GM12874 (cell line): ENCODE data around the gene KRT6A.

Experiments used
- TF ChIP-seq, protein P1 (sequence below): IDR thresholded peaks from 2 replicates; pipeline ENCODE4 v1.5.1; 2011; ENCODE audit warnings: low read depth, mild to moderate bottlenecking, control low read depth, low read length, moderate library complexity; ENCODE audit not compliant: insufficient read depth

The KRT6A gene

DNA sequence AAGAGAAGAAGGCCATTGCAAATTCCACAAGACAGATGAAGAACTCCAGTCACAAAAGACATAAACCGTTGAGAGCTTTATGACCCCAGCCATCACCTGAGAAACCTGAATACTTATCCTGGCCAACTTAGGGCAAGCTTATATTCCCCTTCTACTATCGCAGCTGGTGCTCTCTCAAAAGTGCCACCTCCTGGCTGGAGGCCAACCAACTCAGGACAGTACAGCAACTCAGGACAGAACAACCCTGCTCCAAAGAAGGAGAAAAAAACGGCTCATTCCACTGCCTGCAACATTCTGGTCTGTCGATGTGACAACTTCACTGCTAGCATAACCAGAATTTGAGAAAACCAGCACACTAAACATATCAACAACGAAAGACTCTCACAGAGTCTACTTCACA, 31.4 kb downstream of the KRT6A start:
- TF ChIP-seq, protein P1, sequence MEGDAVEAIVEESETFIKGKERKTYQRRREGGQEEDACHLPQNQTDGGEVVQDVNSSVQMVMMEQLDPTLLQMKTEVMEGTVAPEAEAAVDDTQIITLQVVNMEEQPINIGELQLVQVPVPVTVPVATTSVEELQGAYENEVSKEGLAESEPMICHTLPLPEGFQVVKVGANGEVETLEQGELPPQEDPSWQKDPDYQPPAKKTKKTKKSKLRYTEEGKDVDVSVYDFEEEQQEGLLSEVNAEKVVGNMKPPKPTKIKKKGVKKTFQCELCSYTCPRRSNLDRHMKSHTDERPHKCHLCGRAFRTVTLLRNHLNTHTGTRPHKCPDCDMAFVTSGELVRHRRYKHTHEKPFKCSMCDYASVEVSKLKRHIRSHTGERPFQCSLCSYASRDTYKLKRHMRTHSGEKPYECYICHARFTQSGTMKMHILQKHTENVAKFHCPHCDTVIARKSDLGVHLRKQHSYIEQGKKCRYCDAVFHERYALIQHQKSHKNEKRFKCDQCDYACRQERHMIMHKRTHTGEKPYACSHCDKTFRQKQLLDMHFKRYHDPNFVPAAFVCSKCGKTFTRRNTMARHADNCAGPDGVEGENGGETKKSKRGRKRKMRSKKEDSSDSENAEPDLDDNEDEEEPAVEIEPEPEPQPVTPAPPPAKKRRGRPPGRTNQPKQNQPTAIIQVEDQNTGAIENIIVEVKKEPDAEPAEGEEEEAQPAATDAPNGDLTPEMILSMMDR = no peak

DNA sequence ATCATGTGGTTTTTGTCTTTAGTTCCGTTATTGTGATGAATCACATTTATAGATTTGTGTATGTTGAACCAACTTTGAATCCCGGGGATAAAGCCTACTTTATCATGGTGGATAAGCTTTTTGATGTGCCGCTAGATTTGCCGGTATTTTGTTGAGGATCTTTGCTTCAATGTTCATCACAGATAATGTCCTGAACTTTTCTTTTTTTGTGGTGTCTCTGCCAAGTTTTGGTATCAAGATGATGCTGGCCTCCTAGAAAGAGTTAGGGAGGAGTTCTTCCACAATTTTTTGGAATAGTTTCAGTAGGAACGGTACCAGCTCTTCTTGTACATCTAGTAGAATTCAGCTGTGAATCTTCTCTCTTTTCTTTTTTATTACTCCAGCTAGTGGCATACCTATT, 34.2 kb downstream of the KRT6A start:
- TF ChIP-seq, protein P1 = no peak

DNA sequence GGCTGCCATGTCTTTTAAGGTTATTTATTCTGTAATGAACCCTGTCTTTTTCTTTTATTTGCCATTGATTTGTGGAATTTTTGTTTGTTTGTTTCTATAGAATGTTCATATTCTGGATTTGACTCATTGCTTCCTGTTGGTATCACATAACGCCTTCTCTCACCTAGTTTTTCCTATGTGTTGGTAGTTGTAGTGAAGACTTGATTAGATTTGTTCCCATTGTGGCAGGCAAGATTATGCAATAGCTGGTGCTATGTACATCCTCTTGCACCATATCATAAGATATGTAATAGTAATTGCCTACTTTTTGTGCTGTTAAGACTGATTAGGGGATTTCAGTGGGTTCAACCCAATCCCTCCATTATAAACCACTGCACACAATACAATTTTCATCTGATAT, 37.2 kb downstream of the KRT6A start:
- TF ChIP-seq, protein P1 = no peak

DNA sequence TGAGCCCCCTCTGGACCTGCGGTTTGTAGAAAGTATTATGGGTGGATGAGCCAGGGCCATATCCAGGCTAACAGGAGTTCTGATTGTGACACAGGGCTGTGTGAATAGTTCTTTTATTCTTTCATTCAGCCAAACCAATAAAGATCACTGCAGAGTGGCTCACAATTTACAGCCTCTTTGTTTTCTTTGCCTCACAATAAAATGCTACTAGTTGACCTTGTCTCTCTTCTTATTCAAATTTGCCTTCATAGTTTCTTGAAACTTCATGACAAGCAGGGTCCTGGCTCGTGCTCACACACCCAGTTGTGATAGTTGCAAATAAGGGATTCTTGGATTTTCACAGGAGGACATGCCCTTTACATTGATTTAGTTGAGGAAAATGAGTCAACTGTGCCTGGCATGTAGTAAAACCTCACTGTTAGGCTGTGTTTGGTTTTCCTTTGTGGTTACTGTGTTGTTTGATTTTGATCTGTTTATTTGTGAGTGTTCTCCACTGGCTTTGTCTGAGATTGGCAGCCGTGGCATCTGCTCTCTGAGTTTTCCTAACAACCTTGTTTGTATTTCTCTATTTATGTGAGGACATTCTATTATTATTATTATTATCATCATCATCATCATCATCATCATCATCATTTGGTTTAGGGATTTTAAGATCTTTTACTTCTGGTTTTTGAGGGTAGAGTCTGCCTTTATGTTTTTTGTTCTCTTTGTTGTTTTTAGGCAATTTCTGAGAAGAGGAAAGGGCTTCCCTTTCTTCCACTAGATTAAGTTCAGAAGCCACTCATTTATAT, 38.5 kb downstream of the KRT6A start:
- TF ChIP-seq, protein P1 = no peak

DNA sequence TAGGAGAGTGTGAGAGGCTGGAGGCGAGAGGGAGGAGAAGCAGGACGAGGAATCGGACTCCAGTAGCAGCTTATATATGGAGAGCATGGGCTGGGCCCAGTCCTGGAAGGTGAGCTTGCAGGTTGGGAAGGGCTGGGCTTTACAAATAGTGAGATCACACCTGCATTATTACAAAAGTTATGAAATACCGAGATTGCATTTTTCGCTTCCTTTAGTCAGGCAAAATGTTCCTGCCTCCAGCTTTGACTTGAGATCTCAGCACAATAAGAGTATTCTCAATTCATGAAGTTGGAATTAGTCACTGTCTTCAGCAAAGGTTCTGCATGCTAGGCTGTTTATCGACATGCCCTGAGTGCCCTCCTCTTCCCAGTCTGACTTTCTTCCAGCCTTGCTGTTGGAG, 41.0 kb downstream of the KRT6A start, which contains the start of gene KRT6B:
Gene KRT6B, minus strand, starts transcription at position 46 of the 400 bp plus-strand sequence. CDS start 68 bp downstream, outside the sequence.
- TF ChIP-seq, protein P1 = no peak

DNA sequence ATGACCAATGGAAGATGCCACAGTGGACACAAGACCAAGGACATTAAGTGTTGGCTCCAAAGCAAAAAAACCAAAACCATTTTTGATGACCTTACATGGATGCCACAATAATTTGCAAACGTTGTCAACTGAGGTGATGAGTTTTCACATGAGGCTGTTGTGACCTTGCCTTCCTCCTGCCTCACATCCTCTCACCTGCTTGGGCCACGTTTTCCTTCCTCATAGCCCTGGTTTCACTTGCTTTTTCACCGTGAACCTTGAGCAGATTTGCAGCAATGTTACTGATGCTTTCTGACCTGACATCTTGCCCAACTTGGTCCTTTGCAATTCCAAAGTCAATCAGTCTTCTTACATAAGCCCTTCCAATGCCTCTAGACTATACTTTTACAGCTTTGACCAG, 44.8 kb downstream of the KRT6A start:
- TF ChIP-seq, protein P1 = no peak

DNA sequence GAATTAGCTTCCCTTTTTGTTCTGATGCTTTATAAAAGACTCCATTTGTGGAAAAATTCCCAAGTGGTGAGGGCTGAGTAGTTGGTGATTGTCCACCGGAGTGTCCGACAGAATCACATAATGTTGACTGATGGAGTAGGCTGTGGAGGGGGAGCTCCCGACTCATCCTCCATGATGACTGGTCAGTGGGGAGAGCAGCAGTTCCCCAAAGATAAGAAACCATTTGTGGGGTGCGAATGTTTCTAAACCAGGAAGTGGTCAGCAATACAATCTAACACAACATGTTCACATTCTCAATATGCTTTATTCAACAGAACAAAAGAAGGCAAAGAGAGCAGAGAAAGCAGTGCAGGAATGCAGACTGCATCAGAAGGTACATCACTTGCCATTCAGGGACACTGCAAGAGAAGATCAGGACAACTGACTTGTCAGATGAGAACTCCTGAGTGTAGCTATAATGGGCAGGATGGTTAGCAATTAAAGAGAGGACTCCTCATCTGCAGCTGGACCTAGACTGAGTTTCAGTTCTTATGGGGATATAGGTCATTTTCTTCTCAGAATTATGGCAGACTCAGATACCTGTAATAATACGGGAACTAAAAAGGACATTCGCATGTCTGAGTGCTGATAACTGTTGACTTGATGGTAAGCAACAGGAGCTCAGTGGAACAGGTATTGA, 46.6 kb downstream of the KRT6A start:
- TF ChIP-seq, protein P1 = no peak
